PC-3 (cell line): ENCODE results near the gene CAPN7. TPM values are rescaled to one million over a fixed set of nuclear protein-coding genes. Genes with fewer than 3 reads are reported as not detected.

ENCODE experiments used
- ATAC-seq: fragments of 200-7000 bp; cut with Tn5 transposase; 2 replicates; pipeline ENCODE4 v1.9.1; 2020; ENCODE audit warnings: mild to moderate bottlenecking, moderate library complexity
- BruUV-seq: library from RNA; stranded (reverse); fragments of 400-500 nt; replicated peaks from 2 replicates; lab custom pipeline; 2021; lab: Mats Ljungman, UMichigan
- CTCF ChIA-PET: fragments of 300-600 bp; sonication (Branson Sonifier 250); formaldehyde crosslinking; loops from one replicate; lab custom pipeline; 2022; ENCODE audit warnings: antibody characterized with exemption; lab: Charles Lee
- POLR2A ChIA-PET: fragments of 300-600 bp; sonication (Branson Sonifier 250); formaldehyde crosslinking; loops from one replicate; lab custom pipeline; 2022; ENCODE audit warnings: antibody characterized with exemption; ENCODE audit not compliant: unreplicated experiment; lab: Charles Lee
- DNase-seq: peaks from one replicate; pipeline ENCODE4 v3.0.0-alpha.2; 2015
- H2AFZ ChIP-seq: fragments of 300-600 bp; sonication (generic); 2 replicates; pipeline ENCODE4 v1.6.0; 2016; ENCODE audit warnings: antibody characterized with exemption, low read length
- H3F3A ChIP-seq: fragments of 300-600 bp; sonication (generic); one replicate; pipeline ENCODE4 v1.6.0; 2017; ENCODE audit warnings: antibody characterized with exemption, low read length, control low read depth, mild to moderate bottlenecking; ENCODE audit not compliant: unreplicated experiment
- H3K27ac ChIP-seq: fragments of 300-600 bp; sonication (generic); 2 replicates; pipeline ENCODE4 v1.5.1; 2016; ENCODE audit warnings: mild to moderate bottlenecking, low read length
- H3K27me3 ChIP-seq: fragments of 300-600 bp; sonication (generic); 2 replicates; pipeline ENCODE4 v1.6.1; 2016; ENCODE audit warnings: low read length, mixed read lengths
- H3K36me3 ChIP-seq: fragments of 300-600 bp; sonication (generic); 2 replicates; pipeline ENCODE4 v1.6.1; 2016; ENCODE audit warnings: low read depth, mixed run types, low read length, mixed read lengths
- H3K4me1 ChIP-seq: fragments of 300-600 bp; sonication (generic); 2 replicates; pipeline ENCODE4 v1.5.1; 2016; ENCODE audit warnings: low read length; ENCODE audit not compliant: insufficient read depth
- H3K4me2 ChIP-seq: fragments of 300-600 bp; sonication (generic); 2 replicates; pipeline ENCODE4 v1.6.0; 2016; ENCODE audit warnings: low read length
- H3K4me3 ChIP-seq: fragments of 300-600 bp; sonication (generic); 2 replicates; pipeline ENCODE4 v1.5.1; 2016; ENCODE audit warnings: mild to moderate bottlenecking, low read length, mixed read lengths
- H3K79me2 ChIP-seq: fragments of 300-600 bp; sonication (generic); 2 replicates; pipeline ENCODE4 v1.6.1; 2017; ENCODE audit warnings: low read length, mixed read lengths
- H3K9ac ChIP-seq: fragments of 300-600 bp; sonication (generic); 2 replicates; pipeline ENCODE4 v1.6.0; 2016; ENCODE audit warnings: mild to moderate bottlenecking, low read length
- H3K9me2 ChIP-seq: fragments of 300-600 bp; sonication (generic); replicated peaks from 2 replicates; pipeline ENCODE4 v1.6.1; 2016; ENCODE audit warnings: mixed run types, low read length, mixed read lengths
- H3K9me3 ChIP-seq: fragments of 300-600 bp; sonication (generic); 2 replicates; pipeline ENCODE4 v1.6.1; 2016; ENCODE audit warnings: low read length, mixed read lengths
- H4K20me1 ChIP-seq: fragments of 300-600 bp; sonication (generic); 2 replicates; pipeline ENCODE4 v1.6.1; 2016; ENCODE audit warnings: low read length, mixed read lengths
- EZH2 ChIP-seq: fragments of 300-600 bp; sonication (generic); IDR thresholded peaks from one replicate; pipeline ENCODE4 v1.6.1; 2017; ENCODE audit warnings: antibody characterized with exemption, mild to moderate bottlenecking, low read length; ENCODE audit not compliant: unreplicated experiment
- EZH2phosphoT487 ChIP-seq: fragments of 300-600 bp; sonication (generic); IDR thresholded peaks from 2 replicates; pipeline ENCODE4 v1.6.1; 2018; ENCODE audit warnings: mild to moderate bottlenecking, antibody characterized with exemption, low read length, borderline replicate concordance
- intact Hi-C: fragments of 100-400 bp; cut with micrococcal nuclease; formaldehyde crosslinking; loops from 2 replicates; pipeline ENCODE4 v1.9.0; 2023
- total RNA-seq: library from RNA; depleted of rRNA; stranded (reverse); fragments of >200 nt; gene quantifications from 2 replicates; pipeline ENCODE4 v1.2.3, GENCODE V29; 2014
- TF ChIP-seq, protein P1 (sequence below): fragments of 300-600 bp; sonication (generic); conservative IDR thresholded peaks from 2 replicates; pipeline ENCODE4 v1.5.1; 2017; ENCODE audit warnings: antibody characterized with exemption, low read depth, mild to moderate bottlenecking, low read length

Gene CAPN7
- total RNA-seq, 1 experiment from 2014 or later = 32.7 TPM

DNA sequence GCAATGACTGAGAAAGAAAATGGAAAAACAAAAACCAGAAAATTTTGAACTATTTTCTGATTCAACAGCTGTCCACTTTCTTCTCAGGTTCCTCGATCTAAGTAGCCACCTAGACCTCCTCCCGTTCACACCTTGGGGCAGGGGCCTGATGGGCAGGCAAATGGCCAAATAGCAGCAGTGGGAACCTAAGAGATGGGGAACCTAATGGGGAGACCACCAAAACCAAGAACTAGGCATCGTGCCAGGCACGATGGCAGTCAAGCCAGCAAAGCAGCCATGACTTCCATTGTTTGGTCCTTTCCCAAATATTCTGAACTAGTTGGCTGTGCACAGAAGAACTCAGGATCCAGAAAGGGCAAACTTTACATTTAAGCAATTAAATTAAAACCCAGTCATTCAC is 57.1 kb downstream of the CAPN7 start:
- CTCF ChIA-PET = interaction anchor here (0.6 kb wide), 1 partner anchor 119 kb away, joined by 6 read pairs; no protein-coding TSS in a partner anchor
- no peaks in the 10 kb centered on the region for H3K9me2 ChIP-seq
- TF ChIP-seq EZH2 = no peak
- no peak for TF ChIP-seq EZH2phosphoT487
- TF ChIP-seq, protein P1, sequence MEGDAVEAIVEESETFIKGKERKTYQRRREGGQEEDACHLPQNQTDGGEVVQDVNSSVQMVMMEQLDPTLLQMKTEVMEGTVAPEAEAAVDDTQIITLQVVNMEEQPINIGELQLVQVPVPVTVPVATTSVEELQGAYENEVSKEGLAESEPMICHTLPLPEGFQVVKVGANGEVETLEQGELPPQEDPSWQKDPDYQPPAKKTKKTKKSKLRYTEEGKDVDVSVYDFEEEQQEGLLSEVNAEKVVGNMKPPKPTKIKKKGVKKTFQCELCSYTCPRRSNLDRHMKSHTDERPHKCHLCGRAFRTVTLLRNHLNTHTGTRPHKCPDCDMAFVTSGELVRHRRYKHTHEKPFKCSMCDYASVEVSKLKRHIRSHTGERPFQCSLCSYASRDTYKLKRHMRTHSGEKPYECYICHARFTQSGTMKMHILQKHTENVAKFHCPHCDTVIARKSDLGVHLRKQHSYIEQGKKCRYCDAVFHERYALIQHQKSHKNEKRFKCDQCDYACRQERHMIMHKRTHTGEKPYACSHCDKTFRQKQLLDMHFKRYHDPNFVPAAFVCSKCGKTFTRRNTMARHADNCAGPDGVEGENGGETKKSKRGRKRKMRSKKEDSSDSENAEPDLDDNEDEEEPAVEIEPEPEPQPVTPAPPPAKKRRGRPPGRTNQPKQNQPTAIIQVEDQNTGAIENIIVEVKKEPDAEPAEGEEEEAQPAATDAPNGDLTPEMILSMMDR = no peak
- H2AFZ ChIP-seq = no peak overlapping the region
- no peaks in the 10 kb centered on the region for H3K9me3 ChIP-seq
- no peak overlapping the region for H3K27ac ChIP-seq
- ATAC-seq (no peak), DNase-seq (no peak)
- peaks cover 8% of the 10 kb centered on the region for H3K36me3 ChIP-seq
- peaks cover 1% of the 10 kb centered on the region for H3K4me1 ChIP-seq
- no peak overlapping the region for H3K4me2 ChIP-seq
- no peak overlapping the region for H3K9ac ChIP-seq
- no peaks in the 10 kb centered on the region for H3F3A ChIP-seq
- POLR2A ChIA-PET = interaction anchor here (0.6 to 0.7 kb wide), 2 partner anchors 55 to 924 kb away, joined by 8 to 17 read pairs; no protein-coding TSS in a partner anchor
- intact Hi-C loops = loop anchor here (5.0 kb wide), 1 partner anchor 156 kb away; no protein-coding TSS in a partner anchor
- H3K79me2 ChIP-seq = no peaks in the 10 kb centered on the region
- H3K27me3 ChIP-seq = no peaks in the 10 kb centered on the region
- H3K4me3 ChIP-seq = no peak overlapping the region
- H4K20me1 ChIP-seq = no peaks in the 10 kb centered on the region
- no TSS peak for BruUV-seq

DNA sequence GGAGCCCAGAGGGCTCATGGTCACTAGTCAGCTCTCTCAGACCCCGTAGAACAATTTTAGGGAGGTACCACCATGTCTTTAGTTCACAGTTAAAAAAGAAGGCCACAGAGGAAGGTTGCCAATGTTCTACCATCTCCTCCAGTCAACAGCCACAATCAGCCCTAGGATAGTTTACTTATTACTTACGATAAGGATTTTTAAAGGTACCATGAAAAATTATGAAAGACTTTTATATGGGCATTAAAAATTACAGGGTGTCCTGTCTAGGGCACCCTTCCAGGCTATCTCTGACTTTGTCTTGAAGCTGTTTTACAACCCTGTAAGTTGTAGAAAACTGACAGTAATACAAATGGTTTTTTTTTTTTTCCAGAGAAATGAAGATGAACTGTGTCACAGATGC is 57.9 kb downstream of the CAPN7 start:
- ATAC-seq = no peak
- CTCF ChIA-PET = no interaction called here
- no peak overlapping the region for H3K27ac ChIP-seq

More for the DNA sequence above, 57.9 kb downstream of the CAPN7 start:
- no peaks in the 10 kb centered on the region for H3F3A ChIP-seq
- TF ChIP-seq, protein P1 = no peak
- TF ChIP-seq EZH2 (no peak), EZH2phosphoT487 (no peak)
- intact Hi-C loops = loop anchor here (5.0 kb wide), 1 partner anchor 157 kb away; no protein-coding TSS in a partner anchor
- no peak for DNase-seq
- H3K9me3 ChIP-seq = no peaks in the 10 kb centered on the region
- no TSS peak for BruUV-seq
- H4K20me1 ChIP-seq = no peaks in the 10 kb centered on the region
- no peaks in the 10 kb centered on the region for H3K9me2 ChIP-seq
- H3K36me3 ChIP-seq = no peaks in the 10 kb centered on the region; the same call in 1 of the 2 replicates
- H3K4me3 ChIP-seq = no peak overlapping the region
- POLR2A ChIA-PET = no interaction called here
- no peak overlapping the region for H3K4me2 ChIP-seq
- H3K79me2 ChIP-seq = no peaks in the 10 kb centered on the region
- peaks cover 9% of the 10 kb centered on the region for H3K4me1 ChIP-seq
- no peaks in the 10 kb centered on the region for H3K27me3 ChIP-seq
- H2AFZ ChIP-seq = no peak overlapping the region
- H3K9ac ChIP-seq = no peak overlapping the region
